Activated naive CD4-positive, alpha-beta T cell treated with anti-CD3 and anti-CD28 coated beads, Interleukin-2, amount 10 ng/mL, durations not matched to agents 7 days and 5 days (primary cell): ENCODE results near the gene PSME1.
A peak's percentile ranks its signal among the peaks of the same experiment; 100 is the strongest.

Experiments
- CTCF ChIA-PET: fragments of 350-600 bp; sonication (Branson Sonifier 250); formaldehyde crosslinking; loops from one replicate; lab custom pipeline; 2021; ENCODE audit warnings: antibody characterized with exemption; lab: Charles Lee
- DNase-seq: peaks from one replicate; pipeline ENCODE4 v3.0.0-alpha.2; 2020
- H3K27ac Mint-ChIP-seq: one replicate; pipeline ENCODE4 v1.8.0; 2021; ENCODE audit warnings: mild to moderate bottlenecking, moderate library complexity, mixed read lengths
- H3K27me3 Mint-ChIP-seq: one replicate; pipeline ENCODE4 v1.8.0; 2021; ENCODE audit warnings: mild to moderate bottlenecking, mixed read lengths
- H3K36me3 Mint-ChIP-seq: one replicate; pipeline ENCODE4 v1.8.0; 2021; ENCODE audit warnings: mixed read lengths
- H3K4me1 Mint-ChIP-seq: one replicate; pipeline ENCODE4 v1.8.0; 2021; ENCODE audit warnings: mixed read lengths
- H3K4me3 Mint-ChIP-seq: one replicate; pipeline ENCODE4 v1.8.0; 2021; ENCODE audit warnings: mild to moderate bottlenecking, moderate library complexity, mixed read lengths
- H3K9me3 Mint-ChIP-seq: one replicate; pipeline ENCODE4 v1.8.0; 2021; ENCODE audit warnings: mixed read lengths

Gene PSME1

GRCh38 chr14:24138396-24139271, 2.6 kb downstream of the PSME1 start:
- H3K4me3 Mint-ChIP-seq, result peak overlapping the region; percentile 95
- H3K27me3 Mint-ChIP-seq, result no peaks in the 10 kb centered on the region
- DNase-seq, result no peak
- no peaks in the 10 kb centered on the region for H3K9me3 Mint-ChIP-seq
- peaks cover 48% of the 10 kb centered on the region for H3K36me3 Mint-ChIP-seq
- peaks cover 61% of the 10 kb centered on the region for H3K4me1 Mint-ChIP-seq
- H3K27ac Mint-ChIP-seq, result peak overlapping the region; percentile 67
- CTCF ChIA-PET, result no interaction called here

- Mint-ChIP-seq H3K9me3 (no peaks in the 10 kb centered on the region), H3K27me3 (no peaks in the 10 kb centered on the region), H3K4me1 (peaks cover 66% of the 10 kb centered on the region), H3K4me3 (peak overlapping the region; percentile 95), H3K27ac (peak overlapping the region; percentile 52), H3K36me3 (peaks cover 52% of the 10 kb centered on the region)
- DNase-seq, result peak; percentile 52
- CTCF ChIA-PET, result no interaction called here
Observed at GRCh38 chr14:24139272-24139934, 3.4 kb downstream of the PSME1 start.

GRCh38 chr14:24141097-24141880, 5.3 kb downstream of the PSME1 start, which contains the start of gene EMC9:
TSS of gene EMC9 (minus strand) at chr14:24141591. CDS start at chr14:24141304, 287 bp downstream.
- CTCF ChIA-PET, result interaction anchor here (0.7 to 1.7 kb wide), 4 partner anchors 19 to 83 kb away, joined by 3 to 10 read pairs (median 4); partner anchors contain the start of genes IRF9 and PCK2
- Mint-ChIP-seq H3K36me3 (peaks cover 68% of the 10 kb centered on the region), H3K4me1 (peaks cover 74% of the 10 kb centered on the region), H3K9me3 (no peaks in the 10 kb centered on the region), H3K4me3 (peak within 1 kb of the TSS; percentile 95), H3K27me3 (no peaks in the 10 kb centered on the region), H3K27ac (peak within 1 kb of the TSS; percentile 80)
- peak; percentile 100 for DNase-seq

- Mint-ChIP-seq H3K27me3 (no peaks in the 10 kb centered on the region), H3K27ac (peak overlapping the region; percentile 75), H3K4me3 (peak overlapping the region; percentile 42), H3K4me1 (peaks cover 61% of the 10 kb centered on the region), H3K9me3 (no peaks in the 10 kb centered on the region), H3K36me3 (peaks cover 59% of the 10 kb centered on the region)
- CTCF ChIA-PET, result interaction anchor here (1.1 to 2.3 kb wide), 3 partner anchors 18 to 99 kb away, joined by 3 to 11 read pairs (median 4); partner anchors contain the start of genes DCAF11, IRF9, NRL and TINF2
- no peak for DNase-seq
Observed at GRCh38 chr14:24143511-24143910, 7.5 kb downstream of the PSME1 start.

GRCh38 chr14:24144451-24144850, 8.5 kb downstream of the PSME1 start:
- H3K4me3 Mint-ChIP-seq, result peak overlapping the region; percentile 39

GRCh38 chr14:24145219-24145618, 9.2 kb downstream of the PSME1 start:
- Mint-ChIP-seq H3K36me3 (peaks cover 57% of the 10 kb centered on the region), H3K4me1 (peaks cover 63% of the 10 kb centered on the region), H3K27me3 (no peaks in the 10 kb centered on the region), H3K4me3 (peak overlapping the region; percentile 93), H3K9me3 (no peaks in the 10 kb centered on the region), H3K27ac (peak overlapping the region; percentile 99)
- DNase-seq, result no peak
- CTCF ChIA-PET, result interaction anchor here (1.2 to 8.0 kb wide), 3 partner anchors 9 to 37 kb away, joined by 6 to 67 read pairs (median 16); partner anchors contain the start of genes IRF9 and PSME1

More at GRCh38 chr14:24144451-24144850, 8.5 kb downstream of the PSME1 start:
- no peaks in the 10 kb centered on the region for H3K27me3 Mint-ChIP-seq
- H3K9me3 Mint-ChIP-seq, result no peaks in the 10 kb centered on the region
- H3K27ac Mint-ChIP-seq, result peak overlapping the region; percentile 24
- CTCF ChIA-PET, result interaction anchor here (1.5 to 2.3 kb wide), 2 partner anchors 17 to 98 kb away, joined by 3 to 11 read pairs; partner anchors contain the start of genes IRF9 and TINF2
- H3K36me3 Mint-ChIP-seq, result peaks cover 58% of the 10 kb centered on the region
- H3K4me1 Mint-ChIP-seq, result peaks cover 62% of the 10 kb centered on the region
- no peak for DNase-seq

- Mint-ChIP-seq H3K4me1 (peaks cover 65% of the 10 kb centered on the region), H3K36me3 (peaks cover 62% of the 10 kb centered on the region), H3K27ac (peak overlapping the region; percentile 99), H3K27me3 (no peaks in the 10 kb centered on the region), H3K4me3 (peak overlapping the region; percentile 93), H3K9me3 (no peaks in the 10 kb centered on the region)
- CTCF ChIA-PET, result interaction anchor here (1.2 to 8.0 kb wide), 3 partner anchors 10 to 37 kb away, joined by 6 to 67 read pairs (median 16); partner anchors contain the start of genes IRF9 and PSME1
- DNase-seq, result no peak
Observed at GRCh38 chr14:24145690-24146452, 9.9 kb downstream of the PSME1 start.

- peaks cover 65% of the 10 kb centered on the region for H3K4me1 Mint-ChIP-seq
- CTCF ChIA-PET, result interaction anchor here (0.8 to 8.0 kb wide), 6 partner anchors 11 to 285 kb away, joined by 3 to 67 read pairs (median 6); partner anchors contain the start of genes CIDEB, IRF9 and PSME1
- H3K4me3 Mint-ChIP-seq, result peak within 1 kb of the TSS; percentile 93
- H3K36me3 Mint-ChIP-seq, result peaks cover 63% of the 10 kb centered on the region
- no peaks in the 10 kb centered on the region for H3K9me3 Mint-ChIP-seq
- H3K27me3 Mint-ChIP-seq, result no peaks in the 10 kb centered on the region
- DNase-seq, result peak; percentile 93
- peak within 1 kb of the TSS; percentile 99 for H3K27ac Mint-ChIP-seq
Observed at GRCh38 chr14:24146453-24146977, 10.5 kb downstream of the PSME1 start, which contains the start of gene PSME2. TSS of gene PSME2 (minus strand) at chr14:24146610. CDS start at chr14:24146581, 29 bp downstream.

- CTCF ChIA-PET, result interaction anchor here (0.8 to 8.0 kb wide), 7 partner anchors 10 to 284 kb away, joined by 3 to 67 read pairs (median 4); partner anchors contain the start of genes CIDEB, IRF9 and PSME1
- H3K27me3 Mint-ChIP-seq, result no peaks in the 10 kb centered on the region
- DNase-seq, result peak; percentile 100
- peaks cover 65% of the 10 kb centered on the region for H3K4me1 Mint-ChIP-seq
- H3K27ac Mint-ChIP-seq, result peak within 1 kb of the TSS; percentile 99
- H3K4me3 Mint-ChIP-seq, result peak within 1 kb of the TSS; percentile 93
- peaks cover 67% of the 10 kb centered on the region for H3K36me3 Mint-ChIP-seq
- H3K9me3 Mint-ChIP-seq, result no peaks in the 10 kb centered on the region
Observed at GRCh38 chr14:24146978-24147760, 11.2 kb downstream of the PSME1 start, which contains the start of gene RNF31. TSS of gene RNF31 (plus strand) at chr14:24147498. CDS start at chr14:24147699, 201 bp downstream.

- peaks cover 61% of the 10 kb centered on the region for H3K4me1 Mint-ChIP-seq
- H3K9me3 Mint-ChIP-seq, result no peaks in the 10 kb centered on the region
- H3K27me3 Mint-ChIP-seq, result no peaks in the 10 kb centered on the region
- peaks cover 66% of the 10 kb centered on the region for H3K36me3 Mint-ChIP-seq
- H3K27ac Mint-ChIP-seq, result peak overlapping the region; percentile 81
- DNase-seq, result peak; percentile 34
- peak overlapping the region; percentile 93 for H3K4me3 Mint-ChIP-seq
- CTCF ChIA-PET, result interaction anchor here (0.8 to 8.0 kb wide), 5 partner anchors 9 to 160 kb away, joined by 3 to 67 read pairs (median 4); partner anchors contain the start of genes CIDEB and IRF9
Observed at GRCh38 chr14:24147761-24148428, 11.9 kb downstream of the PSME1 start.

- CTCF ChIA-PET, result interaction anchor here (1.7 to 8.0 kb wide), 2 partner anchors 11 to 91 kb away, joined by 3 to 67 read pairs; partner anchors contain the start of gene IRF9
- H3K36me3 Mint-ChIP-seq, result peaks cover 59% of the 10 kb centered on the region
- peak overlapping the region; percentile 11 for H3K27ac Mint-ChIP-seq
- H3K27me3 Mint-ChIP-seq, result no peaks in the 10 kb centered on the region
- H3K4me1 Mint-ChIP-seq, result peaks cover 47% of the 10 kb centered on the region
- H3K4me3 Mint-ChIP-seq, result peak overlapping the region; percentile 93
- DNase-seq, result no peak
- no peaks in the 10 kb centered on the region for H3K9me3 Mint-ChIP-seq
Observed at GRCh38 chr14:24149302-24149969, 13.4 kb downstream of the PSME1 start.
